NCI-H748 treated with DMSO at 0.1 percent for 48 hours (cell line): Measurements from ENCODE around the gene FIGLA.
"Not testable (repeated sequence)": the region's sequence is repeated elsewhere in the genome, so short reads cannot be mapped to it uniquely, and the experiment has no call there.

ENCODE experiments used
- DNase-seq: peaks from one replicate; lab custom pipeline; 2025; lab: John Stamatoyannopoulos, UW

FIGLA gene

DNA sequence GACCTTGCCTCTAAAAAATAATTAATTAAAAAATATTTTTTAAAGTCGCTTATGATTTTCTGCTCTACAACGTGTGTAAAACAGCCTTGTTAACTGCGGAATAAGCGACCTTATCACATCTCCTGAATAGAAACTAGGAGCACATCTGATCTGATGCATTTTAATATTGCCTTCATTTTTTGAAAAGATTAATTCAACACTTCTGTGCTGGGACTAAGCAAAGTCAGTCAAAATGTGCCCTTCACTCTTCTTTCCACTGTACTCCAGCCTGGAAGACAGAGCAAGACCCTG lies 17.3 kb upstream of the FIGLA start:
- DNase-seq: no peak

GRCh38 chr2:70807102-70807827 lies 16.8 kb upstream of the FIGLA start:
- DNase-seq: no peak

GRCh38 chr2:70806620-70807019 lies 16.2 kb upstream of the FIGLA start:
- DNase-seq: no peak

- no peak for DNase-seq
Observed at GRCh38 chr2:70806013-70806412, 15.6 kb upstream of the FIGLA start.

- no peak for DNase-seq
Observed at GRCh38 chr2:70801607-70802263, 11.3 kb upstream of the FIGLA start.

- DNase-seq: no peak
Observed at GRCh38 chr2:70799706-70800105, 9.3 kb upstream of the FIGLA start.

DNA sequence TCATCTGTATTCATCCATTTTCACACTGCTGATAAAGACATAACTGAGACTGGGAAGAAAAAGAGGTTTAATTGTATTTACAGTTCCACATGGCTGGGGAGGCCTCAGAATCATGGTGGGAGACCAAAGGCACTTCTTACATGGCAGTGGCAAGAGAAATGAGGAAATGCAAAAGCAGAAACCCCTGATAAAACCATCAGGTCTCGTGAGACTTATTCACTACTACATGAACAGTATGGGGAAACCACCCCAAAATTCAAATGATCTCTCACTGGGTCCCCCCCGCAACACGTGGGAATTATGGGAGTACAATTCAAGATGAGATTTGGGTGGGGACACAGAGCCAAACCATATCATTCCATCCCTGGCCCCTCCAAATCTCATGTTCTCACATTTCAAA lies 7.6 kb upstream of the FIGLA start:
- not testable (repeated sequence) for DNase-seq

DNA sequence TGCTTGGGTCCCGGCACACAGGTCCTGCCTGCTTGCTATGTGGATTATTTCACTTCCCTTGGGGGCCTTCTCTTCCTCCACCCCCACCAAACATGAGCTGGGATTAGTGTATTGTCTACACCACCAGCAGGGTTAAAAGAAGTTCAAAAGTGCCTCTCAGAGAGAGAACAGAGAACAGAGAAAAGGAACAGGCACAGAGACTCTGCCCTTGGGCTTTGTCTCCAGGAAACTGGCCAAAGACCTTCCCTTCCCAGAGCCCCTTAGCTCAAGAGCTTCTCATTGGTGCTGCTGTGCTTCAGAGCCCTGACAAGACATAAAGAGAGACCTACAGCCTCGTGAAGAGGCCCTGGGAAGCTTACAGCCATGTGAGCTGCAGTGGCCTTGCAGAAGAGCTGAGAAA lies 7.1 kb upstream of the FIGLA start:
- no peak for DNase-seq

DNA sequence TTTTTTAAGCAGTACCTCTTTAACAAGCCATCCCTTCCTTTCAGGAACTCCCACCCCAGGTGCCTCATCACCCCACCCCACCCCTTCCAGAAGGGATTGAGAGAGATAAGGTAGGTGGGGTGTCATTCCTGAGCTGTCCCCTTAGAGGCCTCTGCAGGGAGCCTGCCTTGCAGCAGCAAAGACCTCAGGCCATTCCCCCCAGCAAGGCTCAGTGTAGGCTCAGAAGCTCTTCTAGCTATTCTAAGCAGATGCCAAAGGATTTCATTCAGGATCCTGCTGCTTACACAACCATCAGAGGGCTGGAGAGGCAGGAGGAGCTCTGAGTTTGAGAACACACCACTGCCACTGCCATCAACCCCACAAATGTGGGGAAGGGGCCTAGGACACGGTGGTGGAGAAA lies 5.8 kb upstream of the FIGLA start:
- DNase-seq: no peak

DNA sequence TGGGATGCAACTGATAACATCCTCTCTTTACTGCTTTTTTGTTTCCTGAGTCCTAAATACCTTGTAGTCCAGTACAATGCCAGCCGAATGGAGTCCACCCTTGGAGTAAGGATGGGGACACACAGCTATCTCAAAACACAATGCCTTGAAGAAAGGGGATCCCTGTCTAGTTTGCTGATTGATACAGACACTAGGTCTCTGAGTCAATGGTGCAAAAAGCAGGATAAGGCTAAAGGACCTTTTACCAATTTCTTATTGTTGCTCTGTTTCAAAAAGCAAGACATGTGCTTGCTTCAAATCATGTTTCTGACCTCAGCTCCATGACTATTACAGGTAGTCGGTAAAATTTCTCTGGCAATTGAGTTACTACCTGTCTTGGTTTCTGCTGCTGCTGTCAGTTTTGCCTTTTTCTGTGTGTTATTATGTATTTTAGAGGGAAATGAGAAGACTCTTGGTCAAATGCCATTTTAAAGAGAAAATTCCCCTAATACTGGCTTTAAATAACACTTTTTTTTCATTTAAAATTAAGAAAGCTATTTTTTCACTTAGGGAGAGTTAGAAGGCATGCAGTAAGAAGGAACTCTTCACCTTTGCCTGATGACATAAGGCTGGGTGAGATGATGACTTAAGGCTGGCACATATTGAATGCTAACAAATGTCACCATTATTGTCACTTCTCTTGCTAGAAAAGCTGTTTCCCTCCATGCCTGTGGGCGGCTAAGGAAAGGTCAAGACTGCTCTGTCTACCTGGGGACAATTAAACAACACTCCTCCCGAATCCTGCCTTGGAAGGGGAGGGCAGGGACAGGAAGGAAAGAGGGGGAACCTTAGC lies 4.9 kb upstream of the FIGLA start:
- DNase-seq: no peak

GRCh38 chr2:70793450-70793849 lies 3.0 kb upstream of the FIGLA start:
- no peak for DNase-seq

DNA sequence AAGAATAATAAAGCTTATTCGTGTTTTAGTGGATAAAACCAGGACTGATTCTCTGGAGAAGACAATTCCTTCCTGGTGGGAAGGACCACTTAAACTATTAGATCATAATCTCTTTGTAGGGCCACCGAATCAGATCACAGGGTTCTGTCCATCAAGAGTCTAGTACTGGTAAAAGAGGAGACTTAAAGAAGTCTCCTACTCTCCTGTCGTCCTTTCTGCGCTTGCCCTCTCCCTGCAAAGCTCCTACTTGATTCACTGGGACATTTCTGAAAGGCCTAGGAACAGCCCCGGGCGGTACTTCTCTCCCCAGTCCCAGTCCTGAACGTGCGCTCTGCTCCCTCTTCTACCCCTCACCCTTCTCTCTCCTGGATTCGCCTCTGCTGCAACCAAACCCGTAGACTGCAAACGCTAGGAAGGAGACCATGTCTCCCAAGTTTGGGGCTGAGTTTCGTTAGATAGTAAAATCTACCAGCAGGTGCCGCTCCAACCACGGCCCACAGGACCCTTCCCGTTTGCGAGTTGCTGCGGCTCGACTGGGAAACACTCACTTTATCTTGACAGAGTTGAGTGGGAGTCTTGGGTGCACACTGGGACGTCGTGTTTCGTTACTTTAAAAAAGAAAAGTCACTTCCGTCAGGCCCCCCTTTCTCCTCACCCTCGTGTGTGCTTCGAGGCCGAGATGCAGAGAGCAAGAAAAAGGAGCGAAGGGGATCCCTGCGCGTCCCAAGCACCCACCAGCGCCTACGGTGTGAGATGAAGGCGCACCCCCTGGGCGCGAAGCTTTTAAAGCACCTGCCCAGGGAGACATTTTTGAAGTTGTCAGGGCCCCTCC lies 923 bp downstream of the FIGLA start:
- DNase-seq: peak; percentile 34

- peak; percentile 7 for DNase-seq
Observed at GRCh38 chr2:70785137-70785911, 5.1 kb downstream of the FIGLA start.

DNA sequence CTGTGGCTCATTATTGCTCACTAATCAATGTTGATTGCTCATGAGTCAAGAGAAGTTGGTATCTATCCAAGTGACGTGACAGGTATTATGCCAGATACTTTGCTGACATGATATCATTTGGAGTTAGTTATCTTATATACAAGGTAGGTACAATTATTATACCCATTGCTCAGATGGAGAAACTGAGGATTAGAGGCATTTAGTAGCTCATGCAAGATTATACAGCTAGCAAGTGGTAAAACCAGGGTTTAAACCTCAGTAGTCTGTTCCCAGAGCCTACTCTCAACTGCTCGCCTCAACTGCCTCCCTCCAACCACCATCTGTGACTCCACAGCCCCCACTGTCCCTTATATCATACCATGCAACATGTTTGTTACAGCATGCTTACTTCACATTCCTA lies 6.1 kb downstream of the FIGLA start:
- DNase-seq: no peak

GRCh38 chr2:70779911-70780545 lies 10.4 kb downstream of the FIGLA start:
- DNase-seq: no peak

DNA sequence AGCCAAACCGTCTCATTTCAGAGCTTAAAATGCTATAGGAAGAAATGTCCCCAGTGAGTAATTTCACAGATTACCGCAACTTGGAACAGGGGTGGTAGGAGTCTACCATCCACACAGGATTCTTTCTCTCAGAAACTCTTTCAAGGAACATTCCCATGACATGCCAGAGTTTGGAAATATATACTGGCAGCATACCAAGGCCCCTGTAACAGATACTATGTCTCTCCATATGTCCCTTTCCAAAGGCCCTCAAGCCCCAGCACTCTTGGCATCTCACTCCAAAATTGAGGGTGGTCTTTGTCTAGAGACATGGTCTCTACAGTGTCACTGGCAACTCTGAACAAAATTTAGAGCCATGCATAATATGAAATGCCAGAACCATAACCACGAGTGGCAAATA lies 11.0 kb downstream of the FIGLA start:
- DNase-seq: no peak

DNA sequence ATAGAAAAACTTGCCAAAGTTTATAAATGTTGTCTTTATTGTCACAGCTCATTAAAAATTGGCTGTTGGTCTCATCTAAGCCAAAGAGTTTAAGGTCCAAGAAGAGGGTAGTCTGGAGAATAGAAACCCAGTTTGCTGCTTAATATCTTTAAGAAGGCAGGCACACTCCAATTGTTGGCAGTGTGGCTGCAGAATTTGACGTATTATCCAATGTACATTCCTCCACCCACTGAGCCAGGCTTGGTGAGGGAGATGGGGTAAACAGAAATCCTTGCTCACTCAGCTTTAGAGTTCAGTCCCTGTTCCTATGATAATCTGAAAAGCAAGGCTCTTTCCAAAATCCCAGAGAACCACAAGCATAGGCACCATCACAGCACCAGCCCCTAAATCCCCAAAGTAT lies 11.8 kb downstream of the FIGLA start:
- DNase-seq: no peak

GRCh38 chr2:70777450-70777849 lies 13.0 kb downstream of the FIGLA start:
- DNase-seq: no peak

GRCh38 chr2:70776266-70776665 lies 14.2 kb downstream of the FIGLA start:
- no peak for DNase-seq

- no peak for DNase-seq
Observed at GRCh38 chr2:70775141-70775540, 15.3 kb downstream of the FIGLA start.
